GM12892 (cell line): ENCODE measurements around the gene B4GALT2.

Experiments used
- DNase-seq: peaks from one replicate; pipeline ENCODE4 v3.0.0; 2011; ENCODE audit not compliant: insufficient read length
- FAIRE-seq: peaks from 2 replicates; lab custom pipeline; 2011; peaks lifted over from hg19 to GRCh38; lab: Jason Lieb, UNC
- POLR2A ChIP-seq: IDR thresholded peaks from 2 replicates; pipeline ENCODE4 v1.6.1; 2011; ENCODE audit warnings: low read depth, low read length, control low read depth
- POLR2AphosphoS5 ChIP-seq: IDR thresholded peaks from 2 replicates; pipeline ENCODE4 v1.6.1; 2011; ENCODE audit warnings: low read depth, low read length, control low read depth
- TAF1 ChIP-seq: IDR thresholded peaks from 2 replicates; pipeline ENCODE4 v1.6.1; 2011; ENCODE audit warnings: low read depth, mild to moderate bottlenecking, control low read depth, low read length, borderline replicate concordance

B4GALT2 gene

GRCh38 chr1:43936431-43937151, 42.4 kb upstream of the B4GALT2 start:
- FAIRE-seq (peak; percentile 81), DNase-seq (no peak)
- TF ChIP-seq TAF1 (no peak), POLR2AphosphoS5 (no peak), POLR2A (no peak)

GRCh38 chr1:43937179-43937865, 41.7 kb upstream of the B4GALT2 start:
- FAIRE-seq (no peak), DNase-seq (no peak)
- TF ChIP-seq POLR2AphosphoS5 (no peak), TAF1 (no peak), POLR2A (no peak)

GRCh38 chr1:43938383-43938782, 40.6 kb upstream of the B4GALT2 start:
- FAIRE-seq: no peak

GRCh38 chr1:43938892-43939587, 40.0 kb upstream of the B4GALT2 start:
- no peak for TF ChIP-seq POLR2A
- no peak for TF ChIP-seq TAF1
- TF ChIP-seq POLR2AphosphoS5: no peak
- DNase-seq (no peak), FAIRE-seq (no peak)

More at GRCh38 chr1:43938383-43938782, 40.6 kb upstream of the B4GALT2 start:
- no peak for TF ChIP-seq POLR2AphosphoS5
- DNase-seq: no peak

GRCh38 chr1:43942411-43942810, 36.6 kb upstream of the B4GALT2 start:
- no peak for FAIRE-seq
- TF ChIP-seq POLR2A: no peak
- TF ChIP-seq POLR2AphosphoS5: no peak
- no peak for TF ChIP-seq TAF1
- no peak for DNase-seq

DNA sequence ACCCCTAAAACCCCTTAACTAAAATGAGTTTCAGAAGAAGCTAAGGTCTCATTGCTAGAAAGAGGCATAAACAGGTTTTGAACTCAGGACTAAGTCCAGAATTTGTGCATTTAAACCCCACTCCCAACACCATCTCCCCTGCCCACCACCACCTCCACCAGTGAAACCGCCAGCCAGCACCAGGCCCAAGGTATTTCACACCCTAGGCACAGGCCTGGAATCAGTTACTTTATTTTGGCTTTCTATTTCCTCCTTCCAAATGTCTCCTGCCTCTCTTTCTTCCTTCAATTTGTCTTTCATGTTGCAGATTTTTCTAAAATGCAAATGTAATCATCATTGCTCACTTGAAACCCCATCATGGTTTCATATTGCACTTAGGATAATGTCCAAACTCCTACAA, 34.1 kb upstream of the B4GALT2 start:
- DNase-seq (no peak), FAIRE-seq (no peak)
- no peak for TF ChIP-seq POLR2AphosphoS5
- TF ChIP-seq POLR2A: no peak
- TF ChIP-seq TAF1: no peak

- no peak for TF ChIP-seq TAF1
- no peak for TF ChIP-seq POLR2AphosphoS5
- TF ChIP-seq POLR2A: no peak
- peak; percentile 51 for FAIRE-seq
- no peak for DNase-seq
Observed at GRCh38 chr1:43945674-43946235, 33.3 kb upstream of the B4GALT2 start.

DNA sequence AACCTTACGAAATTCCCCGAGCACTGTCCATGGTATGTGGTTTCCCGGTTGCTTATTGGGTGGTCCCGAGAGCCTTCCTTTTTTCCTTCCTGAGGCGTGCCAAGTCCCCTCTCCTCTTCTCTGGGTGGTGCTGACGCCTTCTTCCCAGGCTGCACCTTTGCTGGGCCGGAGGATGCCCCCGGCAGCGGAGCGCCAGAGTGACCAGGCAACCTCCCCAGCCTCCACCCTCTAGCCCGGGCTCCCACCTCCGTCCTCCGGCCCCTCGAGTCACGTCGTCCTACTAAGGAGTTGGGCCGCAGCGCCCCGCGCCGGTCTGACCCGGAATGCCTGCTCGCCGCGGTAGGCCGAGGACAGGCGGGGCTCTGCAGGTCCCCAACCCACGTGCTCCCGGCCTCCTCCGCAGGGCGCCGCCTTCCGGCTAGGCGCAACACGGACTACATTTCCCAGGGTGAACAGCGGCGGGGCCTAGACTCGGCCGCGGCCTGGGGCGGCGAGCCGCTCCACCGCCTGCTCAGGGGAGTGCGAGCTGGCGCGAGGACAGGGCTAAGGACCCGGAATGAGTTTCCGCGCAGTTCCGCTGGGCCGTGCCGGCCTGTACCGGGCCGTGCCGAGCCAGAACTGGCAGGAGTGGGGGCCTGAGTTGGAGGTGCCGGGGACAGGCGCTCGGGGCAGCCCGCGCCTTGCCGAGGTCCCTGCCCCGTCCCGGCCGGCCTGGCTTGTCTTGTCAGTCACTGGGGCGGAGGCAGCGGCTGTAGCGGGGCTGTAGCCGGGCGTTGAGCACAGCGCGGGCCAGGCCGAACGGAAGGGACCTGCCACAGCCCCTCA, 32.6 kb upstream of the B4GALT2 start, which contains the start of gene IPO13:
Gene IPO13 (plus strand): TSS at position 715 of the 825 bp plus-strand sequence. CDS start 651 bp downstream, outside the sequence.
- TF ChIP-seq TAF1: peak; percentile 89
- TF ChIP-seq POLR2AphosphoS5: peak; percentile 83
- peak; percentile 88 for TF ChIP-seq POLR2A
- DNase-seq: peak; percentile 99
- FAIRE-seq: peak; percentile 98

DNA sequence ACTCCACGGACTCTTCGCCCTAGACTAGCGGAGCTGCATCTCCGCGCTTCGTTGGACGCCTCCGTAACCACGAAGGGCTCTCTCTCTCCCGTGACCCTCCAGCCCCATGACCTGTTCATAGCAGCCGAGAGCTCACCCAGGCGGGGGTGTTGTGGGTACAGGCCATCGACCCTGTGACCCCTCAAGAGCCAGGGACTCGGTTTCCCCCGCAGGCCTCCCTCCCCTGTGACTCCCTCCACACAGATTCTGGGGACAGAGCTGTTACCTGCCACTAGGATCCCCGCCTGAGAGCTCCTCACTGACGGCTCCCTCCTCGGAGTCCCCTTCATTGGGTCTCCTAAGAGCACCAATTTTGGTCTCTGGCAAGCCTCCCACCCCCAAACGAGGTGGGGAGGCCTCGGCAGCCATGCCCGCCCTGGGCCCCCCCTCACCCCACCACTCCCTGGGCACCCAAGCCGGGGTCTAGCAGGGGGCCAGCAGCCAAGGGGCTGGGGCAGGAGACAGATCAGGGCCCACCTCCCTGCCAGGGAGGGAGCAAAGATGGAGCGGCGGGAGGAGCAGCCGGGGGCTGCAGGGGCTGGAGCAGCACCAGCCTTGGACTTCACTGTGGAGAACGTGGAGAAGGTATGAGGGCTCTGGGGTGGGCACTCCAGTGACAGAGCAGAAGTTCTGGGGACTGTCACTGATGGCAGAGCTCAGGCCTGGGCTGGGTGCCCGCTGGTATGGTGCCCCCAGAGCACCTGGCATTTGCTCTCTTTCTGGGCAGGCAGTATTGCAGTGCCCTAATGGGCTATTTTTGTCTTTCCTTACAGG, 31.7 kb upstream of the B4GALT2 start:
- DNase-seq: no peak
- no peak for TF ChIP-seq POLR2AphosphoS5
- no peak for TF ChIP-seq TAF1
- TF ChIP-seq POLR2A: no peak
- no peak for FAIRE-seq
